GM23338 (cell line): ENCODE measurements around the gene OR51G2. TPM values are rescaled to one million over a fixed set of nuclear protein-coding genes. Genes with fewer than 3 reads are reported as not detected.

Experiments used
- ATAC-seq: fragments of 200-7000 bp; cut with Tn5 transposase; 3 replicates; pipeline ENCODE4 v1.9.1; 2020
- DNase-seq: peaks from one replicate; pipeline ENCODE4 v3.0.0-alpha.2; 2015; ENCODE audit warnings: low spot score
- H2AFZ ChIP-seq: fragments of 200-600 bp; sonication (generic); 2 replicates; pipeline ENCODE4 v1.8.0; 2016; ENCODE audit warnings: antibody characterized with exemption, mild to moderate bottlenecking, moderate library complexity
- H3F3A ChIP-seq: fragments of 200-600 bp; sonication (generic); replicated peaks from 2 replicates; pipeline ENCODE4 v1.8.0; 2017; ENCODE audit warnings: antibody characterized with exemption, mixed run types, low read depth
- H3K27ac ChIP-seq: fragments of 200-600 bp; sonication (generic); 2 replicates; pipeline ENCODE4 v1.6.1; 2016; ENCODE audit warnings: low read depth
- H3K27me3 ChIP-seq: fragments of 200-600 bp; sonication (generic); 2 replicates; pipeline ENCODE4 v1.8.0; 2016; ENCODE audit warnings: mild to moderate bottlenecking, mixed run types, moderate library complexity; ENCODE audit not compliant: insufficient read depth
- H3K36me3 ChIP-seq: fragments of 200-600 bp; sonication (generic); 2 replicates; pipeline ENCODE4 v1.8.0; 2016; ENCODE audit warnings: mild to moderate bottlenecking; ENCODE audit not compliant: insufficient read depth
- H3K4me1 ChIP-seq: fragments of 200-600 bp; sonication (generic); 2 replicates; pipeline ENCODE4 v1.8.0; 2016; ENCODE audit warnings: mild to moderate bottlenecking, moderate library complexity; ENCODE audit not compliant: insufficient read depth
- H3K4me2 ChIP-seq: fragments of 200-600 bp; sonication (generic); 2 replicates; pipeline ENCODE4 v1.7.1; 2017; ENCODE audit warnings: mixed run types
- H3K4me3 ChIP-seq: fragments of 200-600 bp; sonication (generic); 2 replicates; pipeline ENCODE4 v1.6.1; 2016; ENCODE audit warnings: mixed run types
- H3K79me2 ChIP-seq: fragments of 200-600 bp; sonication (generic); replicated peaks from 2 replicates; pipeline ENCODE4 v1.8.0; 2017; ENCODE audit warnings: mild to moderate bottlenecking; ENCODE audit not compliant: insufficient read depth
- H3K9me2 ChIP-seq: fragments of 200-600 bp; sonication (generic); 2 replicates; pipeline ENCODE4 v1.8.0; 2017; ENCODE audit not compliant: insufficient read depth
- H4K20me1 ChIP-seq: fragments of 200-600 bp; sonication (generic); replicated peaks from 2 replicates; pipeline ENCODE4 v1.8.0; 2017; ENCODE audit warnings: mild to moderate bottlenecking; ENCODE audit not compliant: insufficient read depth
- H3K27ac Mint-ChIP-seq: 2 replicates; pipeline ENCODE4 v1.8.0; 2020; ENCODE audit warnings: inconsistent platforms, mild to moderate bottlenecking, moderate library complexity, mixed read lengths
- H3K27me3 Mint-ChIP-seq: 3 replicates; pipeline ENCODE4 v1.8.0; 2022; ENCODE audit warnings: low read depth, mild to moderate bottlenecking, moderate library complexity, mixed read lengths, inconsistent platforms; ENCODE audit not compliant: insufficient read depth, poor library complexity
- H3K36me3 Mint-ChIP-seq: 3 replicates; pipeline ENCODE4 v1.8.0; 2021; ENCODE audit warnings: low read depth, mild to moderate bottlenecking, inconsistent platforms, moderate library complexity, mixed read lengths
- H3K4me1 Mint-ChIP-seq: 3 replicates; pipeline ENCODE4 v1.8.0; 2020; ENCODE audit warnings: mild to moderate bottlenecking, inconsistent platforms, mixed read lengths
- H3K4me3 Mint-ChIP-seq: 3 replicates; pipeline ENCODE4 v1.8.0; 2021; ENCODE audit warnings: moderate library complexity, mild to moderate bottlenecking, inconsistent platforms, mixed read lengths
- H3K9me3 Mint-ChIP-seq: 3 replicates; pipeline ENCODE4 v1.8.0; 2020; ENCODE audit warnings: moderate library complexity, mild to moderate bottlenecking, inconsistent platforms, mixed read lengths
- CREB1 ChIP-seq: fragments of 250-450 bp; sonication (Bioruptor Pico); IDR thresholded peaks from 2 replicates; pipeline ENCODE4 v1.5.0; 2020; ENCODE audit warnings: low read depth, mild to moderate bottlenecking, moderate library complexity
- EZH2 ChIP-seq: fragments of 200-600 bp; sonication (generic); IDR thresholded peaks from one replicate; pipeline ENCODE4 v1.8.0; 2017; ENCODE audit warnings: antibody characterized with exemption, mild to moderate bottlenecking, low read depth; ENCODE audit not compliant: unreplicated experiment
- EZH2phosphoT487 ChIP-seq: fragments of 200-600 bp; sonication (generic); IDR thresholded peaks from one replicate; pipeline ENCODE4 v1.8.1; 2018; ENCODE audit warnings: antibody characterized with exemption; ENCODE audit not compliant: unreplicated experiment
- JUNB ChIP-seq: IDR thresholded peaks from one replicate; pipeline ENCODE4 v1.6.1; 2016; ENCODE audit warnings: antibody characterized with exemption; ENCODE audit not compliant: unreplicated experiment
- NANOG ChIP-seq: IDR thresholded peaks from 2 replicates; pipeline ENCODE4 v1.6.1; 2016; ENCODE audit warnings: antibody characterized with exemption, borderline replicate concordance
- STAT1 ChIP-seq: IDR thresholded peaks from one replicate; pipeline ENCODE4 v1.6.1; 2016; ENCODE audit warnings: antibody characterized with exemption; ENCODE audit not compliant: unreplicated experiment
- ZNF114 ChIP-seq: fragments of 250-450 bp; sonication (Bioruptor Pico); IDR thresholded peaks from 2 replicates; pipeline ENCODE4 v1.5.0; 2020; ENCODE audit warnings: mild to moderate bottlenecking, moderate library complexity
- ZNF331 ChIP-seq: fragments of 250-450 bp; sonication (Bioruptor Pico); IDR thresholded peaks from 2 replicates; pipeline ENCODE4 v1.5.0; 2020; ENCODE audit warnings: low read depth, mild to moderate bottlenecking, moderate library complexity
- ZNF462 ChIP-seq: fragments of 250-450 bp; sonication (Bioruptor Pico); IDR thresholded peaks from 2 replicates; pipeline ENCODE4 v1.5.0; 2020; ENCODE audit warnings: mild to moderate bottlenecking, moderate library complexity
- polyA plus RNA-seq: library from polyadenylated mRNA; unstranded; fragments of >200 nt; fragmentation: Nextera tagmentation; extraction: Ambion mirVana; gene quantifications from 2 replicates; pipeline ENCODE4 v1.2.1, GENCODE V29; 2016
- total RNA-seq: library from RNA; depleted of rRNA; stranded (reverse); fragments of >200 nt; shearing (Covaris generic); gene quantifications from 2 replicates; pipeline ENCODE4 v1.2.3, GENCODE V29; 2014
- TF ChIP-seq, protein P1 (sequence below): IDR thresholded peaks from 2 replicates; pipeline ENCODE4 v1.6.1; 2016; ENCODE audit warnings: antibody characterized with exemption
- TF ChIP-seq, protein P2 (sequence below): IDR thresholded peaks from one replicate; pipeline ENCODE4 v1.6.1; 2018; ENCODE audit warnings: antibody characterized with exemption; ENCODE audit not compliant: unreplicated experiment
- TF ChIP-seq, protein P3 (sequence below), 2 experiments: fragments of 200-600 bp in 1 of 2; sonication (generic) in 1 of 2; conservative IDR thresholded peaks; 2 replicates each; pipeline versions ENCODE4 v1.5.1 to v1.6.1; 2016 to 2017; ENCODE audit warnings: antibody characterized with exemption in 2 of 2, low read depth in 2 of 2, mild to moderate bottlenecking in 2 of 2, moderate library complexity in 1 of 2

OR51G2 gene
- total and polyA plus RNA-seq, 2 experiments from 2014 or later = not detected

DNA sequence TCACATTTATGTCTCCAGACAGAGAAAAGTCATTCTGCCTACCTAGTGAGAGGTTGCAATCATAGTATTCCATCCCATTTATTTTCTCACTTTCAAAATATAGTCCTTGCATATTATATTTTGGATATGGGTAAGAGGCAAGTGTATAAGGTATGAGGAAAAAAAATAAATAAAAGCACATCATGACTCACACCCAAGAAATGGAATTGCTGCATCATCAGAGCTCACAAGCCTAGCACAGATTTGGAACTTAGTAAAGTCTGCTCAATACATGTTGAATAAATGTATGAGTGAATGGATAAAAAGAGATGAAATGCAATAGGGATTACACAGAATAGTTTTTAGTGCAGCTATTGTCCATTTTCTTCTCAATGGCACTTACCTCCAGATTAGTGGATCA is 7.5 kb upstream of the OR51G2 start (continued):
- TF ChIP-seq ZNF462 (CRISPR knock-in tag) (no peak), EZH2phosphoT487 (no peak), CREB1 (CRISPR knock-in tag) (no peak), STAT1 (no peak)
- TF ChIP-seq, protein P1, sequence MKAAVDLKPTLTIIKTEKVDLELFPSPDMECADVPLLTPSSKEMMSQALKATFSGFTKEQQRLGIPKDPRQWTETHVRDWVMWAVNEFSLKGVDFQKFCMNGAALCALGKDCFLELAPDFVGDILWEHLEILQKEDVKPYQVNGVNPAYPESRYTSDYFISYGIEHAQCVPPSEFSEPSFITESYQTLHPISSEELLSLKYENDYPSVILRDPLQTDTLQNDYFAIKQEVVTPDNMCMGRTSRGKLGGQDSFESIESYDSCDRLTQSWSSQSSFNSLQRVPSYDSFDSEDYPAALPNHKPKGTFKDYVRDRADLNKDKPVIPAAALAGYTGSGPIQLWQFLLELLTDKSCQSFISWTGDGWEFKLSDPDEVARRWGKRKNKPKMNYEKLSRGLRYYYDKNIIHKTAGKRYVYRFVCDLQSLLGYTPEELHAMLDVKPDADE = no peak

DNA sequence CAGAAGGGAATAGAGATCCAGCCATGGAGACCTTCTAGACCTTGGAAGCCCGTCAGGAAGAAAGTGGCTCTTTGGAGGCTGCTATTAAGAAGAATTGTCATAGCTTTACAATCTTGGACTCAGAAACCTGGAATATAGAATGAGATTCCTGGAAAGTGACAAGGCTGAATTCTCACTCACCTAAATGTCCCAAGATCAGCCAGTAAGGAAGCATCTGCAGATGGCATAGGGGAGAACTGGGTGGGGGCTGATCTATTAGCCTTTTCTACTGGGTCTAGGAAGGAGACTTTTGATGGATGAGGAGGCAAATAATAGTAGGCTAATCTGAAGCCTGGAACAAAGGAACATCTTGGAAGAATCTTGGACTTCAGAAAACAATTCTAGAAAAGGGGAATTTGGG is 5.1 kb upstream of the OR51G2 start, which contains the start of gene OR51G1:
OR51G1 (minus strand) TSS at position 101 of the 400 bp plus-strand sequence; CDS start at position 101, 0 bp downstream.
- H3K27ac Mint-ChIP-seq = no peak within 1 kb of the TSS
- no peak for ATAC-seq
- DNase-seq = no peak
- no peaks in the 10 kb centered on the region for H3K79me2 ChIP-seq
- H3K4me3 Mint-ChIP-seq = no peak within 1 kb of the TSS
- no peaks in the 10 kb centered on the region for H3K36me3 ChIP-seq
- no peaks in the 10 kb centered on the region for H3K4me1 ChIP-seq
- H3K4me2 ChIP-seq = no peak within 1 kb of the TSS
- H3F3A ChIP-seq = no peaks in the 10 kb centered on the region
- no peaks in the 10 kb centered on the region for H3K9me3 Mint-ChIP-seq
- no peaks in the 10 kb centered on the region for H3K4me1 Mint-ChIP-seq
- no peak within 1 kb of the TSS for H3K27ac ChIP-seq
- H2AFZ ChIP-seq = no peak within 1 kb of the TSS
- no peaks in the 10 kb centered on the region; the same call in 1 of the 2 replicates for H3K9me2 ChIP-seq
- H3K27me3 ChIP-seq = no peaks in the 10 kb centered on the region
- H3K4me3 ChIP-seq = no peak within 1 kb of the TSS
- H3K36me3 Mint-ChIP-seq = no peaks in the 10 kb centered on the region
- peaks cover 1% of the 10 kb centered on the region for H3K27me3 Mint-ChIP-seq
- no peaks in the 10 kb centered on the region for H4K20me1 ChIP-seq
- TF ChIP-seq CREB1 (CRISPR knock-in tag) = no peak
- TF ChIP-seq, protein P2, sequence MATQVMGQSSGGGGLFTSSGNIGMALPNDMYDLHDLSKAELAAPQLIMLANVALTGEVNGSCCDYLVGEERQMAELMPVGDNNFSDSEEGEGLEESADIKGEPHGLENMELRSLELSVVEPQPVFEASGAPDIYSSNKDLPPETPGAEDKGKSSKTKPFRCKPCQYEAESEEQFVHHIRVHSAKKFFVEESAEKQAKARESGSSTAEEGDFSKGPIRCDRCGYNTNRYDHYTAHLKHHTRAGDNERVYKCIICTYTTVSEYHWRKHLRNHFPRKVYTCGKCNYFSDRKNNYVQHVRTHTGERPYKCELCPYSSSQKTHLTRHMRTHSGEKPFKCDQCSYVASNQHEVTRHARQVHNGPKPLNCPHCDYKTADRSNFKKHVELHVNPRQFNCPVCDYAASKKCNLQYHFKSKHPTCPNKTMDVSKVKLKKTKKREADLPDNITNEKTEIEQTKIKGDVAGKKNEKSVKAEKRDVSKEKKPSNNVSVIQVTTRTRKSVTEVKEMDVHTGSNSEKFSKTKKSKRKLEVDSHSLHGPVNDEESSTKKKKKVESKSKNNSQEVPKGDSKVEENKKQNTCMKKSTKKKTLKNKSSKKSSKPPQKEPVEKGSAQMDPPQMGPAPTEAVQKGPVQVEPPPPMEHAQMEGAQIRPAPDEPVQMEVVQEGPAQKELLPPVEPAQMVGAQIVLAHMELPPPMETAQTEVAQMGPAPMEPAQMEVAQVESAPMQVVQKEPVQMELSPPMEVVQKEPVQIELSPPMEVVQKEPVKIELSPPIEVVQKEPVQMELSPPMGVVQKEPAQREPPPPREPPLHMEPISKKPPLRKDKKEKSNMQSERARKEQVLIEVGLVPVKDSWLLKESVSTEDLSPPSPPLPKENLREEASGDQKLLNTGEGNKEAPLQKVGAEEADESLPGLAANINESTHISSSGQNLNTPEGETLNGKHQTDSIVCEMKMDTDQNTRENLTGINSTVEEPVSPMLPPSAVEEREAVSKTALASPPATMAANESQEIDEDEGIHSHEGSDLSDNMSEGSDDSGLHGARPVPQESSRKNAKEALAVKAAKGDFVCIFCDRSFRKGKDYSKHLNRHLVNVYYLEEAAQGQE = no peak
- TF ChIP-seq, protein P3, sequence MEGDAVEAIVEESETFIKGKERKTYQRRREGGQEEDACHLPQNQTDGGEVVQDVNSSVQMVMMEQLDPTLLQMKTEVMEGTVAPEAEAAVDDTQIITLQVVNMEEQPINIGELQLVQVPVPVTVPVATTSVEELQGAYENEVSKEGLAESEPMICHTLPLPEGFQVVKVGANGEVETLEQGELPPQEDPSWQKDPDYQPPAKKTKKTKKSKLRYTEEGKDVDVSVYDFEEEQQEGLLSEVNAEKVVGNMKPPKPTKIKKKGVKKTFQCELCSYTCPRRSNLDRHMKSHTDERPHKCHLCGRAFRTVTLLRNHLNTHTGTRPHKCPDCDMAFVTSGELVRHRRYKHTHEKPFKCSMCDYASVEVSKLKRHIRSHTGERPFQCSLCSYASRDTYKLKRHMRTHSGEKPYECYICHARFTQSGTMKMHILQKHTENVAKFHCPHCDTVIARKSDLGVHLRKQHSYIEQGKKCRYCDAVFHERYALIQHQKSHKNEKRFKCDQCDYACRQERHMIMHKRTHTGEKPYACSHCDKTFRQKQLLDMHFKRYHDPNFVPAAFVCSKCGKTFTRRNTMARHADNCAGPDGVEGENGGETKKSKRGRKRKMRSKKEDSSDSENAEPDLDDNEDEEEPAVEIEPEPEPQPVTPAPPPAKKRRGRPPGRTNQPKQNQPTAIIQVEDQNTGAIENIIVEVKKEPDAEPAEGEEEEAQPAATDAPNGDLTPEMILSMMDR (conservative IDR thresholded peaks at IDR 0.05; ENCODE audit: low read depth in 2 of 2) = no peak
- TF ChIP-seq ZNF114 = no peak
- no peak for TF ChIP-seq NANOG
- no peak for TF ChIP-seq JUNB
- no peak for TF ChIP-seq ZNF331 (CRISPR knock-in tag)
- TF ChIP-seq, protein P1 = no peak
- TF ChIP-seq EZH2 = no peak
